Endometrium (tissue), 2 donors: ENCODE measurements around the gene R3HDM2.
"Not testable (repeated sequence)": the region's sequence is repeated elsewhere in the genome, so short reads cannot be mapped to it uniquely, and the experiment has no call there.

Source experiments
- FAIRE-seq: peaks from 2 replicates; lab custom pipeline; 2012; peaks lifted over from hg19 to GRCh38; lab: Jason Lieb, UNC
- donor health status: control.
- donor health status: control.

The R3HDM2 gene

GRCh38 chr12:57426948-57427347 lies 3.9 kb downstream of the R3HDM2 start:
- FAIRE-seq: not testable (repeated sequence)

GRCh38 chr12:57420482-57420881 lies 10.4 kb downstream of the R3HDM2 start:
- FAIRE-seq: no peak

GRCh38 chr12:57419495-57419894 lies 11.3 kb downstream of the R3HDM2 start:
- FAIRE-seq: no peak

DNA sequence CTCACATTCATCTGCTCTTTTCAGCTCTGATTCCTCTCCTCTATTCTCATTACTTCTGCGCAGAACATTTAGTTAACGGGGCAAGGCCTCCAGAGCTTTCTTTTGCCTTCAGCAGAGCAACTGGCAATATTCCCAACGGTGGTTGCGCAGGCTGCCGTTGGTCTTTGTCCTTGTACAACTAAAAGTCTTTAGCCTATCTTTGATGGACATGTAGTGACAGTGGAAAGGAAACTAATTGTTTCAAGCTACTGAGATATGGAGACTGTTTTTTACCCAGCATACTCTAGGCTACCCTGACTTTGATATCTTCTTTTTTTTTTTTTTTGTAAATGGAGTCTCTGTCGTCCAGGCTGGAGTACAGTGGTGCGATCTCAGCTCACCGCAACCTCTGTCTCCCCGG lies 12.6 kb downstream of the R3HDM2 start:
- no peak for FAIRE-seq

DNA sequence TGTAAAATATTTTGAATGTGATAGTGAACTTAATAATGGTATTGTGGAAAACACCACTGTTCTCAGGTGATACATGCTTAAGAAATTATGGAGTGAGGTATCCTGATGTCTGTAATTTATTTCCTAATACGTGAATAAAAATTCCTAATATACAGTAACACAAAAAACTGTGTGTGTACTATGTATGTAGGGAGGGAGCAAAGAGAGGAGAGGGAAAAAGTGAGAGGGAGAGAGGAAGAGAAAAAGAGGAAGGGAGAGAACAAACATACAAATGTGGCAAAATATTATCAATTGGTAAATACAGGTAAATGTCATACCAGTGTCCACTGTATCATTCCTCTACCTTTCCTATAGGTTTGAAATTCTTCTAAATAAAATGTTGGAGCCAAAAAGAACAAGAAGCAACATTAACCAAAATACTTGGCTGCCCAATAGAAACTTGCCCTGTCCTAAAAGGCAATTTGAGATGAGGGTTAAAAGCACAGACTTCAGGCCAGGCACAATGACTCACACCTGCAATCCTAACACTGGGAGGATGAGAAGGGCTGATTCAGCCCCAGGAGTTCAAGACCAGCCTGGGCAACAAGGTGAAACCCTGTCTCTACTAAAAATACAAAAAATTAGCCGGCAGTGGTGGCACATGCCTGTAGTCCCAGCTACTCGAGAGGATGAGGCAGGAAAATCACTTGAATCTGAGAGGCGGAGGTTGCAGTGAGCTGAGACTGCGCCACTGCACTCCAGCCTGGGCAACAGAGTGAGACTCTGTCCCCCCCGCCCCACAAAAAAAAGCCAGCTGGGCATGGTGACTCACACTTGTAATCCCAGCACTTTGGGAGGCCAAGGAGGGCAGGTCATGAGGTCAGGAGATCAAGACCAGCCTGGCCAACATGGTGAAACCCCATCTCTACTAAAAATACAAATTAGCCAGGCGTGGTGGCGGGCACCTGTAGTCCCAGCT lies 14.5 kb downstream of the R3HDM2 start:
- no peak for FAIRE-seq

DNA sequence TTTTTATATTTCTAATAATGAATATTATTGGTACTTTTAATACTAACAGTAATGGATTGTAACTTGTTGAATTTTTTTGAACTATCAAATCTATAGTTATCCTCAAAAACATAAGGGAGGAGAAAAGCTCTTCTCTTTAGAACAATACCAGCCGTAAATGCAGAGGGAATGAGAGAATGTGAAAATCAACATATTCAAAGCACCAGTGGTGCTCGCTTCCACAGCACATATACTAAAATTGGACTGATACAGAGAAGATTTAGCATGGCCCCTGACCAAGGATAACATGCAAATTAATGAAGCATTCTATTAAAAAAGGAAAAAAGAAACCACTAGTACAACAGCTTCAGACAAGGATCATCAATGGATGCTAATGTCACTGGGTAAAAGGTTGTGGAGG lies 15.8 kb downstream of the R3HDM2 start:
- FAIRE-seq: no peak

- not testable (repeated sequence) for FAIRE-seq
Observed at GRCh38 chr12:57414160-57414559, 16.7 kb downstream of the R3HDM2 start.

DNA sequence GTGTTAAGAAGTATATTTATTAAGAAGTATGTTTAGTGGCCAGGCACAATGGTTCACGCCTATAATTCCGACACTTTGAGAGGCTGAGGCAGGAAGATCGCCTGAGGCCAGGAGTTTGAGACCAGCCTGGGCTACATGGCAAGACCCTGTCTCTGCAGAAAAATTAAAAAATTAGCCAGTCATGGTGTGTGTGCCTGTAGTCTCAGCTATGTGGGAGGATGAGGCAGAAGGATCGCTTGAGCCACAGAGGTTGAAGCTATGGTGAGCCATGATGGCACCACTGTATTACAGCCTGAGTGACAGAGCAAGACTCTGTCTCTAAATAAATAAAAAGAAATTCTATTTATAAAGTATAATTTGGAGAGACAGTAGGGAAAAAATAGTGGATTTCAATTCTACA lies 20.3 kb downstream of the R3HDM2 start:
- no peak for FAIRE-seq

- FAIRE-seq: no peak
Observed at GRCh38 chr12:57404966-57405640, 25.7 kb downstream of the R3HDM2 start.

DNA sequence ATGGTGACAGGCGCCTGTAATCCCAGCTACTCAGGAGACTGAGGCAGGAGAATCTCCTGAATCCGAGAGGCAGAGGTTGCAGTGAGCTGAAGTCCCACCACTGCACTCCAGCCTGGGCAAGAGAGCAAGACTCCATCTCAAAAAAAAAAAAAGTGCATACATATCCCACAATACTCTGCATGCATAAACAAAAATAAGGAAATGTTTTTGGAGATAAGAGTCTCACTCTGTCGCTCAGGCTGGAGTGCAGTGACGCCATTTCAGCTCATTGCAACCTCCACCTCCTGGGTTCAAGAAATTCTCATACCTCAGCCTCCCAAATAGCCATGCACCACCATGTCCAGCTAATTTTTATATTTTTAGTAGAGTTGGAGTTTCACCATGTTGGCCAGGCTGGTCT lies 28.7 kb downstream of the R3HDM2 start:
- not testable (repeated sequence) for FAIRE-seq

DNA sequence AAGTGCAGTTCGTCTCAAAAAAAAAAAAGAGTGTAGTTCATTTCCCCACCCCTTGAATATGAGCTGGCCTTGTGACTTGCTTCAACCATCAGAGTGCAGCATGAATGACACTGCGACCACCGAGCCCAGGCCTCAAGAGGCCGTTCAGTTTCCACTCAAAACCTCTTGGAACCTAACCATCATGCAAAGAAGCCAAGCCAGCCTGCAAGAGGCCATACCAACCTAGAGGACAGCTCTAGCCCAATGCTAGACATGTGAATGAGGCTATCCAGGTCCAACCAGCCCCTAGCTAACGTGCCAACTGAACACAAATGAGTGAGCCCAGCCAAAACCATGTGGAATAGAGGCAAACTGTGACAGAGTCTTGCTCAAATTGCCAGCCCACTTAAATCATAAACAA lies 29.7 kb downstream of the R3HDM2 start:
- FAIRE-seq: no peak

DNA sequence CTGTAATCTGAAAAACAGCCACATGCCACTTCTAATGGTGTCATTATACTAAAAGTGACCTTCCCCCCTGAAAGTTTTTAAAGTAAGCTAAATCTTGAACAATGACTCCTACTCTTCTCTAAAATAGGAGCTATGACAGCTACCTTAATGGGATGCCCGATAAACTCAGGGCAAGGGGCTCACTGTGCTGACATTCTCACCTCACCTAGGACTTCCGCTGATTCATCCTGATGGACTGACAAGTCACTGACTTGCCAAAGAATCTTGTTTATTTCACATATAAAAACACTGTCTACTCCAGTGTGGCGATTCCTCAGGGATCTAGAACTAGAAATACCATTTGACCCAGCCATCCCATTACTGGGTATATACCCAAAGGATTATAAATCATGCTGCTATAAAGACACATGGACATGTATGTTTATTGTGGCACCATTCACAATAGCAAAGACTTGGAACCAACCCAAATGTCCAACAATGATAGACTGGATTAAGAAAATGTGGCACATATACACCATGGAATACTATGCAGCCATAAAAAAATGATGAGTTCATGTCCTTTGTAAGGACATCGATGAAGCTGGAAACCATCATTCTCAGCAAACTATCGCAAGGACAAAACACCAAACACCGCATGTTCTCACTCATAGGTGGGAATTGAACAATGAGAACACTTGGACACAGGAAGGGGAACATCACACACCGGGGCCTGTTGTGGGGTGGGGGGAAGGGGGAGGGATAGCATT lies 31.0 kb downstream of the R3HDM2 start:
- not testable (repeated sequence) for FAIRE-seq

- no peak for FAIRE-seq
Observed at GRCh38 chr12:57397441-57397840, 33.4 kb downstream of the R3HDM2 start.

DNA sequence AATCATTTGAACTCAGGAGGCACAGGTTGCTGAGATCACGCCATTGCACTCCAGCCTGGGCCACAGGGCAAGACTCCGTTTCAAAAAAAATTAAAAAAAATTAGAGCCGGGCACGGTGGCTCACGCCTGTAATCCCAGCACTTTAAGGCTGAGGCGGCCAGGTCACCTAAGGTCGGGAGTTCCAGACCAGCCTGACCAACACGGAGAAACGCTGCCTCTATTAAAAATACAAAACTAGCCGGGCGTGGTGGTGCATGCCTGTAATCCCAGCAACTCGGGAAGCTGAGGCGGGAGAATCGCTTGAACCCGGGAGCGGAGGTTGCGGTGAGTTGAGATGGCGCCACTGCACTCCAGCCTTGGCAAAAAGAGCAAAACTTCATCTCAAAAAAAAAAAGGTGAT lies 35.7 kb downstream of the R3HDM2 start:
- no peak for FAIRE-seq

DNA sequence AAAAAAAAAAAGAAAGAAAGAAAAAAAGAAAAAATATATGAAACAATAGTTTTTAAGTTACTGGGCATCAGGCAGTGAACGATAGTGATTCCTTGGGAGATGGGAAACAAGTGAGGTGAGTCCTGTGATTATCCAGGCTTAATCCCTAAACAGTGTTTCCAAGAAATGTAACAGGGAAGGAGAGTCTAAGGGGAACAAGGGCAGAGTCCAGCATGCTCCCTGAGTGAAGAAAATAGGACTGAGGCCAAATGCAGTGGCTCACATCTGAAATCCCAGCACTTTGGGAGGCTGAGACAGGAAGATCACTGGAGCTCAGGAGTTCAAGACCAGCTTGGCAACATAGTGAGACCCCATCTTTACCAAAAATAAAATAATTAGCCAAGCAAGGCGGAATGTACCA lies 40.7 kb downstream of the R3HDM2 start:
- FAIRE-seq: no peak

GRCh38 chr12:57389033-57389432 lies 41.8 kb downstream of the R3HDM2 start:
- no peak for FAIRE-seq

DNA sequence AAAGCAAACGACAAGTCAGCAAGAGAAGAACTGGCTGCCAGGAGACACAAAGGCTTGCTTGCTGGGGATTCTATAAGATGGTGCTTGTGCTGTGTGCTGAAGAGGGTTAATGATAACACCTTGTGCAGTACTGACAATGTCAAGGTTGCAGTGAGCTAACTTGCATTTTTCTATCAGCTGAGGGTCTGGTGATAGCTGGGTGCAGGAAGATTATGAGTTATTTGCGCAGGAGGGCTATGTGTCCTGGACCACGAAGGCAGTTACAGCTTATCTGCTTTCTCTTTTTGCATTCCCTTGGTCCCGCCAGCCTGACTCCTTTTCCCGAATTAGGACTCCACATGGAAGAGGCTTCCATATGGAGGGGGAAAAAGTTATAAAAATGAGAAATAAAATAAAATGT lies 42.4 kb downstream of the R3HDM2 start:
- FAIRE-seq: no peak

DNA sequence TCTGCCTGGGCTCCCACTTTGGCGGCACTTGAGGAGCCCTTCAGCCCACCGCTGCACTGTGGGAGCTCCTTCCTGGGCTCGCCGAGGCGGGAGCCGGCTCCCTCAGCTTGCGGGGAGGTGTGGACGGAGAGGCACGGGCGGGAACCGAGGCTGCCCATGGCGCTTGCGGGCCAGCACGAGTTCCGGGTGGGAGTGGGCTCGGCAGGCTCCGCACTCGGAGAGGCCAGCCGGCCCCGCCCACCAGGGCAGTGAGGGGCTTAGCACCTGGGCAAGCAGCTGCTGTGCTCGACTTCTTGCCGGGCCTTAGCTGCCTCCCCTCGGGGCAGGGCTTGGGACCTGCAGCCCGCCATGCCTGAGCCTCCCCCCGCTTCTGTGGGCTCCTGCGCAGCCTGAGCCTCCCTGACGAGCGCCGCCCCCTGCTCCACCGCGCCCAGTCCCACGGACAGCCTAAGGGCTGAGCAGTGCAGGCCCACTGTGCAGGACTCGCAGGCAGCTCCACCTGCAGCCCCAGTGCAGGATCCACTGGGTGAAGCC lies 44.6 kb downstream of the R3HDM2 start:
- no peak for FAIRE-seq

- FAIRE-seq: no peak
Observed at GRCh38 chr12:57385586-57385985, 45.3 kb downstream of the R3HDM2 start.

- no peak for FAIRE-seq
Observed at GRCh38 chr12:57384478-57384877, 46.4 kb downstream of the R3HDM2 start.

- no peak for FAIRE-seq
Observed at GRCh38 chr12:57381693-57382220, 49.1 kb downstream of the R3HDM2 start.

GRCh38 chr12:57380300-57380699 lies 50.5 kb downstream of the R3HDM2 start:
- FAIRE-seq: no peak
